GM21786 (cell line): Measurements from ENCODE around the gene PARP9.
A peak's percentile ranks its signal among the peaks of the same experiment; 100 is the strongest.
"Not testable (repeated sequence)": the region's sequence is repeated elsewhere in the genome, so short reads cannot be mapped to it uniquely, and the experiment has no call there.

ENCODE experiments used
- ATAC-seq: cut with Tn5 transposase; IDR thresholded peaks from one replicate; pipeline ENCODE4 v1.9.1; 2021; ENCODE audit not compliant: unreplicated experiment

PARP9 gene

GRCh38 chr3:122576174-122576940 lies 12.3 kb upstream of the PARP9 start:
- ATAC-seq, result peak; percentile 84

- ATAC-seq, result peak; percentile 28
Measured at GRCh38 chr3:122572940-122573412, 8.9 kb upstream of the PARP9 start.

- no peak for ATAC-seq
Measured at GRCh38 chr3:122568755-122569154, 4.7 kb upstream of the PARP9 start.

GRCh38 chr3:122568131-122568530 lies 4.0 kb upstream of the PARP9 start:
- not testable (repeated sequence) for ATAC-seq

GRCh38 chr3:122563717-122564025 lies 429 bp downstream of the PARP9 start:
- ATAC-seq, result no peak

- ATAC-seq, result no peak
Measured at GRCh38 chr3:122562923-122563716, 980 bp downstream of the PARP9 start.

GRCh38 chr3:122560680-122561079 lies 3.4 kb downstream of the PARP9 start:
- peak; percentile 46 for ATAC-seq

GRCh38 chr3:122559906-122560305 lies 4.2 kb downstream of the PARP9 start:
- ATAC-seq, result no peak

GRCh38 chr3:122558605-122559004 lies 5.5 kb downstream of the PARP9 start:
- ATAC-seq, result no peak

GRCh38 chr3:122557356-122557755 lies 6.7 kb downstream of the PARP9 start:
- ATAC-seq, result no peak

GRCh38 chr3:122555275-122556071 lies 8.6 kb downstream of the PARP9 start:
- no peak for ATAC-seq

GRCh38 chr3:122553171-122553570 lies 10.9 kb downstream of the PARP9 start:
- no peak for ATAC-seq

- no peak for ATAC-seq
Measured at GRCh38 chr3:122548619-122549018, 15.5 kb downstream of the PARP9 start.

GRCh38 chr3:122548076-122548475 lies 16.0 kb downstream of the PARP9 start:
- ATAC-seq, result no peak

GRCh38 chr3:122546151-122546550 lies 17.9 kb downstream of the PARP9 start:
- no peak for ATAC-seq

- ATAC-seq, result no peak
Measured at GRCh38 chr3:122538956-122539490, 25.1 kb downstream of the PARP9 start.

GRCh38 chr3:122536632-122537001 lies 27.5 kb downstream of the PARP9 start:
- no peak for ATAC-seq

GRCh38 chr3:122535964-122536631 lies 28.0 kb downstream of the PARP9 start:
- ATAC-seq, result no peak

GRCh38 chr3:122533931-122534334 lies 30.2 kb downstream of the PARP9 start:
- ATAC-seq, result peak; percentile 100

GRCh38 chr3:122533480-122533879 lies 30.6 kb downstream of the PARP9 start:
- ATAC-seq, result no peak

GRCh38 chr3:122530164-122530563 lies 33.9 kb downstream of the PARP9 start:
- no peak for ATAC-seq
